ENCODE data around the gene ITPRIP. TPM values are rescaled to one million over a fixed set of nuclear protein-coding genes. Genes with fewer than 3 reads are reported as not detected.

The ITPRIP gene
- polyA plus RNA-seq, 1 experiment, result 33.6 TPM

GRCh38 chr10:104267721-104268404 lies 70.4 kb downstream of the ITPRIP start:
- no peaks in the 10 kb centered on the region for H3K27me3 ChIP-seq (ENCODE audit: control insufficient read depth, insufficient read depth, low read length)
- CTCF ChIA-PET, result interaction anchor here (0.9 kb wide), 1 partner anchor 86 kb away, joined by 3 read pairs; the partner anchor contains the start of gene CFAP58
- POLR2A ChIA-PET, result no interaction called here
- no peak for TF ChIP-seq CTCF (IDR thresholded peaks at IDR 0.05; ENCODE audit: insufficient read depth, low read depth, low read length)
- peaks cover 7% of the 10 kb centered on the region for H3K36me3 ChIP-seq (ENCODE audit: control insufficient read depth, insufficient read depth, low read length)
- no peak for DNase-seq (ENCODE audit: low read depth)
- H3K4me3 ChIP-seq (ENCODE audit: low read depth, low read length), result no peak overlapping the region

- Histone ChIP-seq H3K27me3 (ENCODE audit: control insufficient read depth, insufficient read depth, low read length) (no peaks in the 10 kb centered on the region), H3K36me3 (ENCODE audit: control insufficient read depth, insufficient read depth, low read length) (peaks cover 20% of the 10 kb centered on the region), H3K4me3 (ENCODE audit: low read depth, low read length) (no peak overlapping the region)
- no peak for DNase-seq (ENCODE audit: low read depth)
- ChIA-PET POLR2A (no interaction called here), CTCF (interaction anchor here (3.4 kb wide), 1 partner anchor 10 kb away, joined by 26 read pairs; no protein-coding TSS in a partner anchor)
- TF ChIP-seq CTCF (IDR thresholded peaks at IDR 0.05; ENCODE audit: insufficient read depth, low read depth, low read length), result no peak
Measured at GRCh38 chr10:104264783-104265182, 73.5 kb downstream of the ITPRIP start.

GRCh38 chr10:104262055-104262454 lies 76.2 kb downstream of the ITPRIP start:
- ChIA-PET POLR2A (no interaction called here), CTCF (interaction anchor here (3.4 kb wide), 1 partner anchor 13 kb away, joined by 26 read pairs; no protein-coding TSS in a partner anchor)
- DNase-seq (ENCODE audit: low read depth), result no peak
- H3K4me3 ChIP-seq (ENCODE audit: low read depth, low read length), result no peak overlapping the region
- no peaks in the 10 kb centered on the region for H3K27me3 ChIP-seq (ENCODE audit: control insufficient read depth, insufficient read depth, low read length)
- no peak for TF ChIP-seq CTCF (IDR thresholded peaks at IDR 0.05; ENCODE audit: insufficient read depth, low read depth, low read length)
- H3K36me3 ChIP-seq (ENCODE audit: control insufficient read depth, insufficient read depth, low read length), result peaks cover 20% of the 10 kb centered on the region

GRCh38 chr10:104260775-104261115 lies 77.5 kb downstream of the ITPRIP start:
- ChIA-PET CTCF (interaction anchor here (2.5 kb wide), 1 partner anchor 14 kb away, joined by 11 read pairs; no protein-coding TSS in a partner anchor), POLR2A (no interaction called here)
- Histone ChIP-seq H3K36me3 (ENCODE audit: control insufficient read depth, insufficient read depth, low read length) (peaks cover 20% of the 10 kb centered on the region), H3K4me3 (ENCODE audit: low read depth, low read length) (no peak overlapping the region), H3K27me3 (ENCODE audit: control insufficient read depth, insufficient read depth, low read length) (no peaks in the 10 kb centered on the region)
- no peak for TF ChIP-seq CTCF (IDR thresholded peaks at IDR 0.05; ENCODE audit: insufficient read depth, low read depth, low read length)
- no peak for DNase-seq (ENCODE audit: low read depth)

DNA sequence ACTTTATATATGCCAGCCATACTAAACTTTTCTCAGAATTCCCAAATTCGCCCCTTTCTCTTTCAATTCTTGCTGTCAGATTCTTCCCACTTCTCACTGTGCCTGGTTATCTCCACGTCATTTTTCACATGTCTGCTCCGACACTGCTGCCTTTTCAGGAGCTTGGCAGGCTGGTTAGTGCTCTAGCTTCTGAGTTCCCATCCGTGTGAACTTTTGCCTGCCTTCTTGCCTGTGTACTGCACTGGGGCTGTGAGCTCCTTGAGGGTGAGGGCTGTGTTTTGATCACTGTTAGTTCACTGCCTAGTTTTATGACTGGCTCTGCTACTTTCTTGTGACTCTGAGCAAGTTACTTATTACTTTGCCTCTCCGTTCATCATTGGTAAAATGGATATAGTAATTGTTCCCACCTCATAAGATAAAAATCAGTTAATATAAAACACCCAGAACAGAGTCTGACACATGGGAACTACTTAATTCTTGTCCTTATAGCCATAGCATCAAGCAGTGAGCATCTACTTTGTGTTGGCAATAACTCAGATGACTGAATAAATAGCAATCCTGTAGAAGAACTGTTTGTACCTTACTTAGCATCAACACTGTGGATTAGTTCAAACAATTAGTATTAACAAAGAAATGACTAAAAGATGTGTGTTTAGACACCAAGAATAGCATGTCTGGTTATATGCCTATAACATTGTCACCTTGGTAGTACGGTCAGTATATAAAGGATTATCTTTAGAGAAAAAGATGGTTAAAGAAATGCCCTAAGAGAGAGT lies 78.1 kb downstream of the ITPRIP start:
- Histone ChIP-seq H3K27me3 (ENCODE audit: control insufficient read depth, insufficient read depth, low read length) (no peaks in the 10 kb centered on the region), H3K4me3 (ENCODE audit: low read depth, low read length) (no peak overlapping the region), H3K36me3 (ENCODE audit: control insufficient read depth, insufficient read depth, low read length) (peaks cover 20% of the 10 kb centered on the region)
- no peak for DNase-seq (ENCODE audit: low read depth)
- ChIA-PET POLR2A (no interaction called here), CTCF (interaction anchor here (1.1 to 2.5 kb wide), 2 partner anchors 11 to 14 kb away, joined by 5 to 11 read pairs; no protein-coding TSS in a partner anchor)
- no peak for TF ChIP-seq CTCF (IDR thresholded peaks at IDR 0.05; ENCODE audit: insufficient read depth, low read depth, low read length)

All from BJ (cell line).